HCT116 (cell line): ENCODE data around the gene TBXAS1. TPM values are rescaled to one million over a fixed set of nuclear protein-coding genes. Genes with fewer than 3 reads are reported as not detected.

Experiments
- ATAC-seq: fragments of 200-7000 bp; cut with Tn5 transposase; 2 replicates; pipeline ENCODE4 v1.9.1; 2020; ENCODE audit warnings: mild to moderate bottlenecking, moderate library complexity
- BruUV-seq: library from RNA; stranded (reverse); fragments of 400-500 nt; replicated peaks from 2 replicates; lab custom pipeline; 2021; lab: Mats Ljungman, UMichigan
- CTCF ChIA-PET: fragments of 300-600 bp; sonication (Branson Sonifier 250); formaldehyde crosslinking; loops from one replicate; lab custom pipeline; 2021; ENCODE audit warnings: antibody characterized with exemption; lab: Charles Lee
- POLR2A ChIA-PET: fragments of 300-600, 350-600 bp; sonication (Branson Sonifier 250); formaldehyde crosslinking; loops from one replicate; lab custom pipeline; 2021; ENCODE audit warnings: antibody characterized with exemption; lab: Charles Lee
- RAD21 ChIA-PET, 2 experiments: fragments of 300-600 bp; sonication (Branson Sonifier 250); formaldehyde crosslinking; loops; one replicate each; lab custom pipeline; 2023; ENCODE audit warnings: low total read pairs in 2 of 2; ENCODE audit not compliant: uncharacterized antibody in 2 of 2, unreplicated experiment in 2 of 2, low non-redundant PET in 1 of 2; lab: Charles Lee
- DNase-seq: peaks from one replicate; pipeline ENCODE4 v3.0.0-alpha.2; 2010; ENCODE audit warnings: low read depth, low spot score
- H2AFZ ChIP-seq: fragments of 200-600 bp; shearing (Covaris generic), sonication (generic); 2 replicates; pipeline ENCODE4 v1.6.1; 2017; ENCODE audit warnings: low read depth, mixed run types, mixed read lengths, antibody characterized with exemption, low read length; ENCODE audit not compliant: poor library complexity, severe bottlenecking
- H3K27ac ChIP-seq: 2 replicates; pipeline ENCODE4 v1.5.1; 2012; ENCODE audit warnings: low read depth, low read length
- H3K27me3 ChIP-seq: fragments of 200-600 bp; sonication (generic); 2 replicates; pipeline ENCODE4 v1.6.1; 2016; ENCODE audit warnings: mixed run types, low read length, mixed read lengths; ENCODE audit not compliant: insufficient read depth
- H3K36me3 ChIP-seq, 2 experiments: fragments of 200-500 bp in 1 of 2; fragments of 200-600 bp in 1 of 2; sonication (Bioruptor generic) in 1 of 2; sonication (generic) in 1 of 2; 2 replicates each; pipeline versions ENCODE4 v1.5.1 to v1.6.1; 2014 to 2016; ENCODE audit warnings: low read length in 2 of 2, inconsistent platforms in 1 of 2, mixed read lengths in 1 of 2, mixed run types in 1 of 2; ENCODE audit not compliant: insufficient read depth in 2 of 2, control insufficient read depth in 1 of 2
- H3K4me1 ChIP-seq, 2 experiments: fragments of 200-600 bp in 1 of 2; sonication (generic) in 1 of 2; 2 replicates each; pipeline versions ENCODE4 v1.5.1 to v1.6.1; 2012 to 2017; ENCODE audit warnings: low read length in 2 of 2, inconsistent platforms in 1 of 2, mild to moderate bottlenecking in 1 of 2, mixed read lengths in 1 of 2, mixed run types in 1 of 2, moderate library complexity in 1 of 2; ENCODE audit not compliant: insufficient read depth in 2 of 2, control insufficient read depth in 1 of 2
- H3K4me2 ChIP-seq: fragments of 200-600 bp; sonication (generic); 2 replicates; pipeline ENCODE4 v1.6.1; 2017; ENCODE audit warnings: mixed run types, low read length, mixed read lengths
- H3K4me3 ChIP-seq, 2 experiments: fragments of 200-600 bp in 1 of 2; sonication (generic) in 1 of 2; replicated peaks in 1 of 2; 2 replicates each; pipeline ENCODE4 v1.5.1; 2011 to 2016; ENCODE audit warnings: low read length in 2 of 2, control low read depth in 1 of 2, low read depth in 1 of 2, mild to moderate bottlenecking in 1 of 2, mixed read lengths in 1 of 2, mixed run types in 1 of 2
- H3K79me2 ChIP-seq: fragments of 200-600 bp; sonication (generic); 2 replicates; pipeline ENCODE4 v1.6.1; 2017; ENCODE audit warnings: mild to moderate bottlenecking, mixed run types, low read length, moderate library complexity, mixed read lengths; ENCODE audit not compliant: insufficient read depth
- H3K9ac ChIP-seq: fragments of 200-600 bp; sonication (generic); 2 replicates; pipeline ENCODE4 v1.6.1; 2016; ENCODE audit warnings: low read length, mixed read lengths
- H3K9me2 ChIP-seq: fragments of 200-600 bp; sonication (generic), shearing (Covaris generic); 2 replicates; pipeline ENCODE4 v1.6.1; 2017; ENCODE audit warnings: mixed run types, mild to moderate bottlenecking, moderate library complexity; ENCODE audit not compliant: insufficient read depth
- H3K9me3 ChIP-seq, 2 experiments: fragments of 200-500 bp in 1 of 2; fragments of 200-600 bp in 1 of 2; sonication (Bioruptor generic) in 1 of 2; sonication (generic) in 1 of 2; 2 replicates each; pipeline ENCODE4 v1.6.1; 2014 to 2017; ENCODE audit warnings: low read length in 2 of 2, mixed read lengths in 2 of 2, inconsistent platforms in 1 of 2, low read depth in 1 of 2, mild to moderate bottlenecking in 1 of 2, mixed run types in 1 of 2, moderate library complexity in 1 of 2; ENCODE audit not compliant: control insufficient read depth in 1 of 2, insufficient read depth in 1 of 2
- H4K20me1 ChIP-seq: fragments of 200-600 bp; sonication (generic), shearing (Covaris generic); 2 replicates; pipeline ENCODE4 v1.6.1; 2017; ENCODE audit warnings: mixed run types, mild to moderate bottlenecking, moderate library complexity; ENCODE audit not compliant: insufficient read depth
- ATF3 ChIP-seq: IDR thresholded peaks from 2 replicates; pipeline ENCODE4 v1.6.1; 2012
- CBX3 ChIP-seq: IDR thresholded peaks from 2 replicates; pipeline ENCODE4 v1.6.1; 2012; ENCODE audit warnings: low read depth
- CEBPB ChIP-seq: IDR thresholded peaks from 2 replicates; pipeline ENCODE4 v1.6.1; 2012; ENCODE audit warnings: low read depth
- ELF1 ChIP-seq: IDR thresholded peaks from 2 replicates; pipeline ENCODE4 v1.6.1; 2012; ENCODE audit warnings: low read depth, borderline replicate concordance
- EZH2 ChIP-seq: fragments of 200-600 bp; sonication (generic); IDR thresholded peaks from 2 replicates; pipeline ENCODE4 v1.6.1; 2017; ENCODE audit warnings: antibody characterized with exemption, mixed run types
- FOSL1 ChIP-seq: IDR thresholded peaks from 2 replicates; pipeline ENCODE4 v1.6.1; 2012; ENCODE audit warnings: low read depth
- JUND ChIP-seq: IDR thresholded peaks from 2 replicates; pipeline ENCODE4 v1.6.1; 2012
- POLR2A ChIP-seq: IDR thresholded peaks from 2 replicates; pipeline ENCODE4 v1.7.0; 2011; ENCODE audit warnings: borderline replicate concordance; ENCODE audit not compliant: insufficient read depth, insufficient read length; ENCODE audit errors: extremely low read depth
- POLR2AphosphoS5 ChIP-seq: IDR thresholded peaks from 2 replicates; pipeline ENCODE4 v1.6.1; 2011; ENCODE audit warnings: mild to moderate bottlenecking, low read depth, low read length, moderate library complexity
- SIN3A ChIP-seq: IDR thresholded peaks from 2 replicates; pipeline ENCODE4 v1.6.1; 2012; ENCODE audit warnings: low read depth
- SP1 ChIP-seq: IDR thresholded peaks from 2 replicates; pipeline ENCODE4 v1.6.1; 2012; ENCODE audit warnings: low read depth
- SRF ChIP-seq: IDR thresholded peaks from 2 replicates; pipeline ENCODE4 v1.6.1; 2012; ENCODE audit warnings: low read depth
- TCF7L2 ChIP-seq: IDR thresholded peaks from 2 replicates; pipeline ENCODE4 v1.7.0; 2011; ENCODE audit warnings: borderline replicate concordance, inconsistent platforms; ENCODE audit not compliant: insufficient read depth, insufficient read length; ENCODE audit errors: extremely low read depth
- YY1 ChIP-seq: IDR thresholded peaks from 2 replicates; pipeline ENCODE4 v1.6.1; 2011; ENCODE audit warnings: low read length, low read depth, moderate library complexity, mild to moderate bottlenecking; ENCODE audit not compliant: insufficient replicate concordance; ENCODE audit errors: extremely low read depth
- ZBTB33 ChIP-seq: IDR thresholded peaks from 2 replicates; pipeline ENCODE4 v1.6.1; 2011; ENCODE audit warnings: mild to moderate bottlenecking, low read length, moderate library complexity; ENCODE audit not compliant: insufficient replicate concordance; ENCODE audit errors: extremely low read depth
- ZFX ChIP-seq: fragments of 450-650 bp; IDR thresholded peaks from 2 replicates; pipeline ENCODE4 v1.6.1; 2017
- ZNF274 ChIP-seq: fragments of 200-500 bp; sonication (Bioruptor generic); IDR thresholded peaks from 2 replicates; pipeline ENCODE4 v1.6.1; 2014; ENCODE audit warnings: mild to moderate bottlenecking, low read depth, low read length, inconsistent platforms
- intact Hi-C: fragments of 100-400 bp; cut with micrococcal nuclease; formaldehyde crosslinking; loops from 2 replicates; pipeline ENCODE4 v1.10.0; 2022
- total RNA-seq: library from RNA; stranded (reverse); gene quantifications from one replicate; pipeline ENCODE4 v1.2.1, GENCODE V29; 2021; ENCODE audit not compliant: unreplicated experiment
- TF ChIP-seq, protein P1 (sequence below): IDR thresholded peaks from 2 replicates; pipeline ENCODE4 v1.6.1; 2012

Gene TBXAS1
- total RNA-seq, 1 experiment from 2014 or later: 1.4 TPM

DNA sequence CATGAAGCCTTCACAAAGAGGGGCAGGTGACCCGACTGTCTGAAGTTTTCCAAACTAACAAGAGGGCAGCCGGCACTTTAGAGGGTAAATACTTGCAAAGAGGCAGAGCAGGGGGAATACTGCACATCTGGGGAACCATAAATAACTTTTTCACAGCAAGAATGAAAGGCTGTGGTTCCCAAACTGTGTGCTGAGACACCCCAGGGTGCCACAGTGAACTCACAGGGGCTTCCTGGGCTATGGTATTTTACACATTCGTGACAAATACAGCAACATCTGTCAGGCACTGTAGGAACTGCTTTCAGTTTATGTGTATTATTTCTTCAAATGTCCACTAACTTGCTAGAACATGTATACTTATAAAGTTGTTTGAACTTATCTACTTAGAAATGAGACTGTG lies 67.2 kb downstream of the TBXAS1 start:
- H3K4me3 ChIP-seq: no peak overlapping the region
- RAD21 ChIA-PET: no interaction called here

More for the DNA sequence above, 67.2 kb downstream of the TBXAS1 start:
- ATAC-seq: no peak
- H3K9me2 ChIP-seq: no peaks in the 10 kb centered on the region
- no peaks in the 10 kb centered on the region for H3K79me2 ChIP-seq
- CTCF ChIA-PET: no interaction called here
- no peaks in the 10 kb centered on the region for H3K9me3 ChIP-seq
- POLR2A ChIA-PET: no interaction called here
- no peak overlapping the region for H3K4me2 ChIP-seq
- H3K36me3 ChIP-seq: no peaks in the 10 kb centered on the region
- intact Hi-C loops: no loop called here
- no TSS peak for BruUV-seq
- H3K27me3 ChIP-seq: no peaks in the 10 kb centered on the region; the same call in 1 of the 2 replicates
- H4K20me1 ChIP-seq: no peaks in the 10 kb centered on the region
- no peak for TF ChIP-seq JUND
- TF ChIP-seq SRF: no peak
- TF ChIP-seq POLR2AphosphoS5: no peak
- no peak for TF ChIP-seq ZNF274
- no peak for TF ChIP-seq POLR2A
- TF ChIP-seq CBX3: no peak
- no peak for TF ChIP-seq SP1
- no peak for TF ChIP-seq ATF3
- no peak for TF ChIP-seq SIN3A
- TF ChIP-seq ZFX: no peak
- TF ChIP-seq EZH2: no peak
- TF ChIP-seq YY1: no peak
- no peak for TF ChIP-seq FOSL1
- no peak for TF ChIP-seq TCF7L2
- TF ChIP-seq CEBPB: no peak
- no peak for TF ChIP-seq ELF1
- TF ChIP-seq, protein P1, sequence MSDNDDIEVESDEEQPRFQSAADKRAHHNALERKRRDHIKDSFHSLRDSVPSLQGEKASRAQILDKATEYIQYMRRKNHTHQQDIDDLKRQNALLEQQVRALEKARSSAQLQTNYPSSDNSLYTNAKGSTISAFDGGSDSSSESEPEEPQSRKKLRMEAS: no peak
- TF ChIP-seq ZBTB33: no peak
- no peak overlapping the region for H2AFZ ChIP-seq
- H3K4me1 ChIP-seq: peaks cover 0 to 5% of the 10 kb centered on the region in 2 experiments; a peak in 1 of 4 replicates
- no peak for DNase-seq
- H3K27ac ChIP-seq: no peak overlapping the region
- no peak overlapping the region for H3K9ac ChIP-seq
